Lower leg skin (tissue), 4 donors: ENCODE results near the gene SHTN1. TPM values are rescaled to one million over a fixed set of nuclear protein-coding genes. Genes with fewer than 3 reads are reported as not detected.

Experiments used
- DNase-seq, 2 donors: peaks; one replicate each; pipeline ENCODE4 v3.0.0-alpha.2; 2019; ENCODE audit warnings: low spot score in 2 of 2
- H3K4me3 ChIP-seq: fragments of 200-600 bp; sonication (generic); 2 replicates; pipeline ENCODE4 v1.5.1; 2017; ENCODE audit warnings: mild to moderate bottlenecking, low read depth; ENCODE audit not compliant: poor library complexity, severe bottlenecking
- POLR2A ChIP-seq, 2 donors: fragments of 450-650 bp; IDR thresholded peaks; one replicate each; pipeline ENCODE4 v1.6.1; 2016 to 2017; ENCODE audit warnings: antibody characterized with exemption in 2 of 2, mild to moderate bottlenecking in 1 of 2, moderate library complexity in 1 of 2
- WGBS, 2 donors: methylation state at CpG; one replicate each; pipeline ENCODE4 v1.1.5; 2018; 5-methylcytosine and 5-hydroxymethylcytosine counted together
- intact Hi-C: fragments of 100-400 bp; cut with DNase I; formaldehyde crosslinking; loops from one replicate; pipeline ENCODE4 v1.15.0; 2023; ENCODE audit warnings: low total_unique reads
- total RNA-seq, 4 donors: library from RNA; depleted of rRNA; stranded (reverse); fragments of >200 nt; gene quantifications; one replicate each; pipeline ENCODE4 v1.1.0, GENCODE V29; 2016
- TF ChIP-seq, protein P1 (sequence below), 3 donors: fragments of 450-650 bp; IDR thresholded peaks; one replicate each; pipeline ENCODE4 v1.5.1; 2016; ENCODE audit warnings: antibody characterized with exemption in 3 of 3, mild to moderate bottlenecking in 3 of 3, moderate library complexity in 2 of 3

Gene SHTN1
- total RNA-seq, 4 donors from 2014 or later, result 13.7 to 23.1 (median 16.8) TPM

DNA sequence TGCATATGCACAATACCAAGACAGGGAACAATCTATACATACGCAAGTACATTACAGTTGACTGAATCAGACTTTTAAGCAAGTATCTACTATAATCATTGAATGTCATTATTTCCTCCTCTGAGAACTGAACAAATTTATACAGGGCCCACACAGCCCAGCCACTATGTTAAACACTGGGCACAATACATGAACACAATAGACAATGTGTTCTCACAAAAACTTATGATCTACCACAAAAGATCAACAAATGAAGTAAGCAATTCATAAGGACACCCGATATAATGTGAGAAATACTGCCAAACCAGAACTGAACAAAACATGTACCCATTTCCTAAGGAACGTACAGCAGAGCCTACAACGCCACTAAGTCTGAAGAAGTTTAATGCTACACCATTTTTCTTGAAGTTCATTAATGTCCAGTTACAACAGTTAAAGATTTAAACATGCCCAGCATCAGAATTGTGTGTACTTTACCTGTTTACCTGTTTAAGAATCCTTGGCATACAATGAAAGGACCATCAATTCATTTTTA, 31.5 kb downstream of the SHTN1 start:
- no peak for DNase-seq
- TF ChIP-seq POLR2A (IDR thresholded peaks at IDR 0.05), result no peak
- TF ChIP-seq, protein P1, sequence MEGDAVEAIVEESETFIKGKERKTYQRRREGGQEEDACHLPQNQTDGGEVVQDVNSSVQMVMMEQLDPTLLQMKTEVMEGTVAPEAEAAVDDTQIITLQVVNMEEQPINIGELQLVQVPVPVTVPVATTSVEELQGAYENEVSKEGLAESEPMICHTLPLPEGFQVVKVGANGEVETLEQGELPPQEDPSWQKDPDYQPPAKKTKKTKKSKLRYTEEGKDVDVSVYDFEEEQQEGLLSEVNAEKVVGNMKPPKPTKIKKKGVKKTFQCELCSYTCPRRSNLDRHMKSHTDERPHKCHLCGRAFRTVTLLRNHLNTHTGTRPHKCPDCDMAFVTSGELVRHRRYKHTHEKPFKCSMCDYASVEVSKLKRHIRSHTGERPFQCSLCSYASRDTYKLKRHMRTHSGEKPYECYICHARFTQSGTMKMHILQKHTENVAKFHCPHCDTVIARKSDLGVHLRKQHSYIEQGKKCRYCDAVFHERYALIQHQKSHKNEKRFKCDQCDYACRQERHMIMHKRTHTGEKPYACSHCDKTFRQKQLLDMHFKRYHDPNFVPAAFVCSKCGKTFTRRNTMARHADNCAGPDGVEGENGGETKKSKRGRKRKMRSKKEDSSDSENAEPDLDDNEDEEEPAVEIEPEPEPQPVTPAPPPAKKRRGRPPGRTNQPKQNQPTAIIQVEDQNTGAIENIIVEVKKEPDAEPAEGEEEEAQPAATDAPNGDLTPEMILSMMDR (IDR thresholded peaks at IDR 0.05), result no peak
- 86 to 93% methylated on average over 4 of the region's 4 CpGs for WGBS, 2 donors
- H3K4me3 ChIP-seq, result no peak overlapping the region
- intact Hi-C loops, result no loop called here

DNA sequence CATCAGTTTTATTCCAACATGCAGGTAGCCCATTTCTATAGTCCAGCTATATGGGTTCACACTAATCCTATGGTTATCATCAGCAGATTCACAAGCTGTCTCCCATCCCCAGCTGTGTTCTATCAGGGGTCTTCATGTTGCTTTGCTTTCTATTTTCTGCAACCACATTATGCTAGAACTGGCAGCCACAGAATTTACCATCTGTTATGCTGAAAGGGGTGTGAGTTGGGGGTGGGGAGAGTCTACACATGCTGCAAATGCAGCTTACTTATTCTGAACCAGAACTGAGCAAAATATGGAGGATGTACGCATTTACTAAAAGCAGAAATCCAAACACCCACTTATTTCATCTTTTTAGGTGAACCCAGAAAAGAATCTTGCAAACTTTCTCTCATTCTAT, 32.9 kb downstream of the SHTN1 start:
- H3K4me3 ChIP-seq, result no peak overlapping the region
- 94 to 100% methylated on average over 1 of the region's 1 CpG for WGBS, 2 donors
- intact Hi-C loops, result no loop called here
- TF ChIP-seq POLR2A (IDR thresholded peaks at IDR 0.05), result no peak
- no peak for DNase-seq

DNA sequence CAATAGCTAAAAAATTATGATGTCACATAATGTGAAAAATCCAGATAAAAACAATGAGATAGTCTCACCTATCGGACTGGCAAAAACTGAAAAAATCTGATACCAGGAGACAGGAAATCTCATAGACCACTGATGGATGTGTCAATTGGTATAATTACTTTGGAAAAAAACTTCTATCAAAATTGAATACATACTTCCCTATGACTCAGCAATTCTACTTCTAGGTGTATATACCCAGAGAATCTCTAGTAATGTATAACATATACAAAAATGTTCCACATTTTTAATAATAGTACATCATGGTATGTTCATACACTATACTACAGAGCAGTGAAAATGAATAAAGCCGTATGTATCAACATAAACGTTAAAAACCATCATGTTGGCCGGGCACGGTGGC, 34.9 kb downstream of the SHTN1 start:
- TF ChIP-seq, protein P1 (IDR thresholded peaks at IDR 0.05), result no peak
- TF ChIP-seq POLR2A (IDR thresholded peaks at IDR 0.05), result no peak
- no peak for DNase-seq
- 94 to 96% methylated on average over 5 of the region's 5 CpGs for whole genome bisulfite sequencing, 2 donors
- no peak overlapping the region for H3K4me3 ChIP-seq
- intact Hi-C loops, result no loop called here

DNA sequence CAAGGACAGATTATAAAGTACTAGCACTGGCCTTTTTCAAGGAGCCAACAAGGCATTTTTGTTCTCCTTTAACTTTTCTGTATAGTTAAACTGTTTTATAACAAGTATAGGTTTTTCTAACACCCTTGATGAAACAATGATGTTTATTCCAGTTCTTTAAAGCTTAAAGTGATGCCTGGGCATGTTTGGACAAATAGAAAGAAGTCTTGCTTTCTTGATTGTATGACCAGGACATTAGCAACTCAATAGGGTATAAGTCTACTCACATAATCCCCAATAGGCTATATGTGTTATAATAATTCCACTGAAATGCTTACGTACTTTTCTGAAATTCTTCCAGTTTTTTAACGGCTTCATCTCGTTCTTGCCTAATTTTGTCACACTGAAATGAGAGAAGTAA, 36.7 kb downstream of the SHTN1 start:
- TF ChIP-seq, protein P1 (IDR thresholded peaks at IDR 0.05), result no peak
- no peak for TF ChIP-seq POLR2A (IDR thresholded peaks at IDR 0.05)
- H3K4me3 ChIP-seq, result no peak overlapping the region
- 92% methylated on average over 3 of the region's 3 CpGs for WGBS, 2 donors
- DNase-seq, result no peak
- intact Hi-C loops, result no loop called here

DNA sequence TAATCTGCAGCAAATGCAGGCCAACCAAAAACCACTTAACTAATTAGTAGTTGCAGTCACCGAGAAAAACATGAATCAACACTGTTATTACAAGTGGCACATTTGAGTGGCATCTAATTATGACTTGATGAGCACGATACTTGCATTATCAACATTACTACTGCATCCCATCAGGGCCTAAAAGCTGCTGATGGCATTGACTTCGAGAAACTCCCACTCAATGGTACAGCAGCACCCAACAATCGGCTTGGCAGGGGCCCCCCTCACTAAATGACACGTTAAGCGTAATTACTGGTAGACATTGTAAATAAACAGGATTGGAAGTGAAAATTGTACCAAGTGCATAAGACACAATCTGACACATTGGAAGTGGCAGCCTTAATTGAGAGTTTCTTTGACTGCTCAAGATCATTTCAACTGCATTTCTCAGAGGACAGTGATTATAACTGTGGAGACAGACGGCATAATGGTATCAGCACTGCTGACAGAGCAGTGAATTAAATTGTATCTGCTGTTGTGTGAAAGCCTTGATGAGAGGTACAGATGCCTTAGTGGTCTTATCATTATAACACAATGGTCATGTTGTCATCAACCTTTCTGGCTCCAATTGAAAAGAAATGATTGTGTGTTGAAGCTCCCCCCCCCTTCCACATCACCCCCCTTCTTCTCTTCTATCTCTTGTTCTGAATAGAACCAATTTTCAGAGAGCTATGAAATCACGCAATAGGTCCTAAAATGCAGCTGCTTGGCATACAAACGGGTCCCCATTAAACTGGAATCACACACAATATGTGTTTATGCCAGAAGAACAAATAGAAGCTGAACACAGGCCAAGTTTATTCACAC, 43.4 kb downstream of the SHTN1 start:
- 81 to 86% methylated on average over 9 of the region's 9 CpGs for WGBS, 2 donors
- DNase-seq, result no peak
- intact Hi-C loops, result no loop called here

More for the DNA sequence above, 43.4 kb downstream of the SHTN1 start:
- H3K4me3 ChIP-seq, result no peak overlapping the region
- TF ChIP-seq, protein P1 (IDR thresholded peaks at IDR 0.05), result no peak
- no peak for TF ChIP-seq POLR2A (IDR thresholded peaks at IDR 0.05)
